HG03095 (cell line): ENCODE data around the gene SEC31B.

Source experiments
- ATAC-seq: cut with Tn5 transposase; IDR thresholded peaks from one replicate; pipeline ENCODE4 v1.9.1; 2021; ENCODE audit warnings: moderate library complexity; ENCODE audit not compliant: unreplicated experiment

The SEC31B gene

GRCh38 chr10:100498059-100498458 lies 21.6 kb downstream of the SEC31B start:
- ATAC-seq, result no peak

- no peak for ATAC-seq
These were observed 23.1 kb downstream of the SEC31B start for GRCh38 chr10:100496567-100496966.

- ATAC-seq, result no peak
These were observed 29.1 kb downstream of the SEC31B start for GRCh38 chr10:100490531-100490930.

GRCh38 chr10:100489396-100489795 lies 30.3 kb downstream of the SEC31B start:
- ATAC-seq, result no peak

- ATAC-seq, result no peak
These were observed 32.1 kb downstream of the SEC31B start for GRCh38 chr10:100487529-100487928.

GRCh38 chr10:100485801-100486495 lies 33.7 kb downstream of the SEC31B start:
- ATAC-seq, result no peak

- ATAC-seq, result no peak
These were observed 34.3 kb downstream of the SEC31B start for GRCh38 chr10:100485366-100485765.

GRCh38 chr10:100483876-100484666 lies 35.6 kb downstream of the SEC31B start:
- ATAC-seq, result no peak

- ATAC-seq, result no peak
These were observed 36.9 kb downstream of the SEC31B start for GRCh38 chr10:100482834-100483185.

- ATAC-seq, result peak; percentile 62
These were observed 37.4 kb downstream of the SEC31B start for GRCh38 chr10:100482181-100482833.

GRCh38 chr10:100481462-100482081 lies 38.1 kb downstream of the SEC31B start:
- ATAC-seq, result peak; percentile 95

GRCh38 chr10:100480002-100480401 lies 39.7 kb downstream of the SEC31B start:
- ATAC-seq, result no peak

GRCh38 chr10:100479037-100479436 lies 40.6 kb downstream of the SEC31B start:
- ATAC-seq, result no peak

- no peak for ATAC-seq
These were observed 41.7 kb downstream of the SEC31B start for GRCh38 chr10:100477970-100478369.

- no peak for ATAC-seq
These were observed 49.3 kb downstream of the SEC31B start for GRCh38 chr10:100470367-100470766.

- no peak for ATAC-seq
These were observed 49.9 kb downstream of the SEC31B start for GRCh38 chr10:100469756-100470155.

- no peak for ATAC-seq
These were observed 50.7 kb downstream of the SEC31B start for GRCh38 chr10:100468978-100469377.

- ATAC-seq, result no peak
These were observed 51.3 kb downstream of the SEC31B start for GRCh38 chr10:100468322-100468721.

- no peak for ATAC-seq
These were observed 57.0 kb downstream of the SEC31B start, which contains the start of gene WNT8B for GRCh38 chr10:100462709-100463108. WNT8B (plus strand) TSS chr10:100463009; CDS start chr10:100463169, 160 bp downstream.

- no peak for ATAC-seq
These were observed 70.7 kb downstream of the SEC31B start for GRCh38 chr10:100448951-100449350.

- no peak for ATAC-seq
These were observed 72.0 kb downstream of the SEC31B start for GRCh38 chr10:100447663-100448062.
